PFSK-1 (cell line): ENCODE measurements around the gene ANKIB1.

Experiments used
- POLR2AphosphoS5 ChIP-seq: IDR thresholded peaks from 2 replicates; pipeline ENCODE4 v1.6.1; 2012; ENCODE audit warnings: low read depth, mild to moderate bottlenecking, control low read depth, low read length, moderate library complexity
- SIN3A ChIP-seq: IDR thresholded peaks from 2 replicates; pipeline ENCODE4 v1.6.1; 2012; ENCODE audit warnings: mild to moderate bottlenecking, low read length, moderate library complexity, borderline replicate concordance; ENCODE audit not compliant: insufficient read depth
- TAF1 ChIP-seq: IDR thresholded peaks from 2 replicates; pipeline ENCODE4 v1.6.1; 2012; ENCODE audit warnings: low read length, control low read depth, borderline replicate concordance; ENCODE audit not compliant: insufficient read depth
- TF ChIP-seq, protein P1 (sequence below), 2 experiments: IDR thresholded peaks; 2 replicates each; pipeline versions ENCODE4 v1.6.1 to v1.8.0; 2011 to 2012; ENCODE audit warnings: low read depth in 2 of 2, low read length in 2 of 2, control low read depth in 1 of 2, inconsistent platforms in 1 of 2, mild to moderate bottlenecking in 1 of 2, moderate library complexity in 1 of 2; ENCODE audit not compliant: insufficient read depth in 1 of 2

DNA sequence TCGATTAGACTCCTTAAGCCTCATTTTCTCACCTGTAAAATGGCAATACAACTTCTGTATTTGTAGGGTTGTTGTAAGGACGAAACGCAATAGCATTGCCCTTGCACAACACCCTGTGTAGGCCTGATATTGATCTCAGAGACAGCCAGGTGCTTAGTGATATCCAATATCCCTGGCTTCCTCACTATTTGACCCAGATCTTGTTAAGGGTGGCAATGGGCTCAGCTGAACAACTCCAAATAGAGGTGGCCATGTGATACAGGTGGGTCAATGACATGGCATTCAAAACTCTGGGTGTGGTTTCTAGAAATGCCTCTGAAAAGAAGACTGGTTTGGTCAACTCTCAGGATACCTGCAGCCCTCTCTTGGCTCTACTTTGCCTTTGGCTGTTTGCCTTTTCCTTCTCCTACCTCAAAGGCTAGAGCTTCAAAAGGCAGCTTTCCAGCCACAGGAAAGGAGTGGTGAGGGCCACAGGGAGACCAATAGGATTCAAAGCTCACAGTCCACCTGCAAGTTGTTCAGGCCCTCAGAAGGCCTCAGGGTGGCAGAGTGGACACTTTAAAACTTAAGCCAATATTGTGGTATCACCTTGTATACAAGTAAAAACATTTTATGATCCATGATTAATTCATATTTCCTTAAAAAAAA, 186.6 kb downstream of the ANKIB1 start:
- TF ChIP-seq, protein P1, sequence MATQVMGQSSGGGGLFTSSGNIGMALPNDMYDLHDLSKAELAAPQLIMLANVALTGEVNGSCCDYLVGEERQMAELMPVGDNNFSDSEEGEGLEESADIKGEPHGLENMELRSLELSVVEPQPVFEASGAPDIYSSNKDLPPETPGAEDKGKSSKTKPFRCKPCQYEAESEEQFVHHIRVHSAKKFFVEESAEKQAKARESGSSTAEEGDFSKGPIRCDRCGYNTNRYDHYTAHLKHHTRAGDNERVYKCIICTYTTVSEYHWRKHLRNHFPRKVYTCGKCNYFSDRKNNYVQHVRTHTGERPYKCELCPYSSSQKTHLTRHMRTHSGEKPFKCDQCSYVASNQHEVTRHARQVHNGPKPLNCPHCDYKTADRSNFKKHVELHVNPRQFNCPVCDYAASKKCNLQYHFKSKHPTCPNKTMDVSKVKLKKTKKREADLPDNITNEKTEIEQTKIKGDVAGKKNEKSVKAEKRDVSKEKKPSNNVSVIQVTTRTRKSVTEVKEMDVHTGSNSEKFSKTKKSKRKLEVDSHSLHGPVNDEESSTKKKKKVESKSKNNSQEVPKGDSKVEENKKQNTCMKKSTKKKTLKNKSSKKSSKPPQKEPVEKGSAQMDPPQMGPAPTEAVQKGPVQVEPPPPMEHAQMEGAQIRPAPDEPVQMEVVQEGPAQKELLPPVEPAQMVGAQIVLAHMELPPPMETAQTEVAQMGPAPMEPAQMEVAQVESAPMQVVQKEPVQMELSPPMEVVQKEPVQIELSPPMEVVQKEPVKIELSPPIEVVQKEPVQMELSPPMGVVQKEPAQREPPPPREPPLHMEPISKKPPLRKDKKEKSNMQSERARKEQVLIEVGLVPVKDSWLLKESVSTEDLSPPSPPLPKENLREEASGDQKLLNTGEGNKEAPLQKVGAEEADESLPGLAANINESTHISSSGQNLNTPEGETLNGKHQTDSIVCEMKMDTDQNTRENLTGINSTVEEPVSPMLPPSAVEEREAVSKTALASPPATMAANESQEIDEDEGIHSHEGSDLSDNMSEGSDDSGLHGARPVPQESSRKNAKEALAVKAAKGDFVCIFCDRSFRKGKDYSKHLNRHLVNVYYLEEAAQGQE (IDR thresholded peaks at IDR 0.05; ENCODE audit: insufficient read depth in 1 of 2, low read depth in 2 of 2, low read length in 2 of 2) = no peak
- TF ChIP-seq POLR2AphosphoS5 (no peak), TAF1 (no peak), SIN3A (no peak)
